Smooth muscle cell (in vitro differentiated cells): ENCODE measurements around the gene TMEM145. TPM values are rescaled to one million over a fixed set of nuclear protein-coding genes. Genes with fewer than 3 reads are reported as not detected.

Experiments used
- DNase-seq: peaks from one replicate; lab custom pipeline; 2025; ENCODE audit not compliant: unreplicated experiment; lab: John Stamatoyannopoulos, UW
- H2AFZ ChIP-seq: fragments of 200-600 bp; sonication (generic); 2 replicates; pipeline ENCODE4 v1.6.0; 2016; ENCODE audit warnings: antibody characterized with exemption, low read depth, mild to moderate bottlenecking
- H3F3A ChIP-seq: fragments of 200-600 bp; sonication (generic); 2 replicates; pipeline ENCODE4 v1.6.0; 2017; ENCODE audit warnings: antibody characterized with exemption, low read depth
- H3K27ac ChIP-seq: fragments of 200-600 bp; sonication (generic); 2 replicates; pipeline ENCODE4 v1.5.1; 2016; ENCODE audit warnings: low read depth, mild to moderate bottlenecking
- H3K27me3 ChIP-seq: fragments of 200-600 bp; sonication (generic); 2 replicates; pipeline ENCODE4 v1.6.1; 2016; ENCODE audit warnings: low read depth, mild to moderate bottlenecking
- H3K36me3 ChIP-seq: fragments of 200-600 bp; sonication (generic); 2 replicates; pipeline ENCODE4 v1.5.1; 2016; ENCODE audit warnings: low read depth
- H3K4me1 ChIP-seq: fragments of 200-600 bp; sonication (generic); 2 replicates; pipeline ENCODE4 v1.5.1; 2016; ENCODE audit warnings: low read depth
- H3K4me2 ChIP-seq: fragments of 200-600 bp; sonication (generic); 2 replicates; pipeline ENCODE4 v1.6.0; 2016; ENCODE audit warnings: mild to moderate bottlenecking
- H3K4me3 ChIP-seq: fragments of 200-600 bp; sonication (generic); 2 replicates; pipeline ENCODE4 v1.5.1; 2016; ENCODE audit warnings: mild to moderate bottlenecking
- H3K79me2 ChIP-seq: fragments of 200-600 bp; sonication (generic); 2 replicates; pipeline ENCODE4 v1.6.0; 2016; ENCODE audit warnings: low read depth, mild to moderate bottlenecking
- H3K9ac ChIP-seq: fragments of 200-600 bp; sonication (generic); 2 replicates; pipeline ENCODE4 v1.6.0; 2016; ENCODE audit warnings: low read depth
- H3K9me3 ChIP-seq: fragments of 200-600 bp; sonication (generic); replicated peaks from 2 replicates; pipeline ENCODE4 v1.5.1; 2016; ENCODE audit warnings: low read depth
- H4K20me1 ChIP-seq: fragments of 200-600 bp; sonication (generic); 2 replicates; pipeline ENCODE4 v1.6.0; 2016; ENCODE audit warnings: low read depth
- CTCF ChIP-seq: fragments of 200-600 bp; sonication (generic); IDR thresholded peaks from 2 replicates; pipeline ENCODE4 v1.5.1; 2017; ENCODE audit warnings: borderline replicate concordance, mild to moderate bottlenecking, antibody characterized with exemption; ENCODE audit not compliant: insufficient read depth, poor library complexity, severe bottlenecking
- WGBS: methylation state at CpG from one replicate; pipeline ENCODE4 v1.1.7; 2016; ENCODE audit warnings: low lambda C conversion rate; 5-methylcytosine and 5-hydroxymethylcytosine counted together
- polyA plus RNA-seq: library from polyadenylated mRNA; unstranded; fragments of >200 nt; fragmentation: Nextera tagmentation; extraction: Ambion mirVana; gene quantifications from 2 replicates; pipeline ENCODE4 v1.2.1, GENCODE V29; 2016
- total RNA-seq: library from RNA; depleted of rRNA; stranded (reverse); fragments of >200 nt; gene quantifications from 2 replicates; pipeline ENCODE4 v1.2.3, GENCODE V29; 2014

TMEM145 gene
- total and polyA plus RNA-seq, 2 experiments from 2014 or later, result 0.11 TPM; not detected in 1

GRCh38 chr19:42349378-42350107 is 36.4 kb downstream of the TMEM145 start:
- H3K79me2 ChIP-seq, result no peaks in the 10 kb centered on the region
- no peak overlapping the region for H2AFZ ChIP-seq
- H3K9ac ChIP-seq, result no peak overlapping the region
- H4K20me1 ChIP-seq, result no peaks in the 10 kb centered on the region
- no peak overlapping the region for H3K4me3 ChIP-seq
- H3K27me3 ChIP-seq, result no peaks in the 10 kb centered on the region
- WGBS, result 99% methylated on average over 5 of the region's 14 CpGs
- no peaks in the 10 kb centered on the region for H3F3A ChIP-seq
- no peaks in the 10 kb centered on the region for H3K36me3 ChIP-seq
- no peak for DNase-seq
- no peaks in the 10 kb centered on the region for H3K9me3 ChIP-seq
- no peaks in the 10 kb centered on the region for H3K4me1 ChIP-seq
- no peak overlapping the region for H3K27ac ChIP-seq
- no peak overlapping the region for H3K4me2 ChIP-seq
- TF ChIP-seq CTCF, result no peak

GRCh38 chr19:42350417-42350816 is 37.3 kb downstream of the TMEM145 start:
- 96% methylated on average over 3 of the region's 3 CpGs for WGBS

DNA sequence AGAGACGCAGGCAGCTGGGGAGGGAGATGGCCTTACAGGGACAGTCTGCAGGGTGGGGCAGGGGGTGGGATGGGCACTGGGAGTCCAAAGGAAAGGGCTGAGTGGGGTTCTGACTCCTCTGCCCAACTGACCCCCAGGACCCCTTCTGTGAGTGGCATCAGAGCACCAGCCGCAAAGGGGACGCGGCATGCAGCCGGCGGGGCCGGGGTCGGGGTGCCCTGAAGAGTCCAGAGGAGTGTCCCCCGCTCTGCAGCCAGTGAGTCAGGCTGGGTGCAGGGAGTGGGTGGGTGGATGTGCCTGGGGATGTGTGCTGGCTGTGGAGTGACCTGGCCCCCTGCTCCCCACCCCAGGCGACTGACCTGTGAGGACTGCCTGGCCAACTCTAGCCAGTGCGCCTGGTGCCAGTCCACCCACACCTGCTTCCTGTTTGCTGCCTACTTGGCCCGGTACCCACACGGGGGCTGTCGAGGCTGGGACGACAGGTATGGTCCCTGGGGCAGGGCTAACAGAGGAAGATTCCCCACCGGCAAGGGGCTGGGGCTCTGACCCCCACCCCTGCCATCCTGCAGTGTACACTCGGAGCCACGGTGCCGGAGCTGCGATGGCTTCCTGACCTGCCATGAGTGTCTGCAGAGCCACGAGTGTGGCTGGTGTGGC is 38.1 kb downstream of the TMEM145 start:
- Histone ChIP-seq H3K4me3 (no peak overlapping the region), H3K9me3 (no peaks in the 10 kb centered on the region), H3K27me3 (no peaks in the 10 kb centered on the region), H4K20me1 (no peaks in the 10 kb centered on the region), H3K4me1 (no peaks in the 10 kb centered on the region), H2AFZ (no peak overlapping the region), H3K36me3 (no peaks in the 10 kb centered on the region), H3K79me2 (no peaks in the 10 kb centered on the region), H3K9ac (no peak overlapping the region), H3F3A (no peaks in the 10 kb centered on the region), H3K27ac (no peak overlapping the region), H3K4me2 (no peak overlapping the region)
- TF ChIP-seq CTCF, result no peak
- DNase-seq, result no peak
- WGBS, result 98% methylated on average over 21 of the region's 21 CpGs

More at GRCh38 chr19:42350417-42350816, 37.3 kb downstream of the TMEM145 start:
- H2AFZ ChIP-seq, result no peak overlapping the region
- H4K20me1 ChIP-seq, result no peaks in the 10 kb centered on the region
- H3K4me2 ChIP-seq, result no peak overlapping the region
- H3F3A ChIP-seq, result no peaks in the 10 kb centered on the region
- no peaks in the 10 kb centered on the region for H3K27me3 ChIP-seq
- no peaks in the 10 kb centered on the region for H3K9me3 ChIP-seq
- H3K4me3 ChIP-seq, result no peak overlapping the region
- no peak overlapping the region for H3K27ac ChIP-seq
- H3K36me3 ChIP-seq, result no peaks in the 10 kb centered on the region
- DNase-seq, result no peak
- no peaks in the 10 kb centered on the region for H3K4me1 ChIP-seq
- no peaks in the 10 kb centered on the region for H3K79me2 ChIP-seq
- TF ChIP-seq CTCF, result no peak
- no peak overlapping the region for H3K9ac ChIP-seq
